Spleen (tissue), 7 donors: ENCODE measurements around the gene ERBB4.

Experiments
- POLR2A ChIP-seq, 3 donors: fragments of 450-650 bp; IDR thresholded peaks; one replicate each; pipeline ENCODE4 v1.5.1; 2017; ENCODE audit warnings: antibody characterized with exemption in 3 of 3, mild to moderate bottlenecking in 1 of 3
- POLR2AphosphoS5 ChIP-seq, 3 donors: sonication (generic); formaldehyde crosslinking; IDR thresholded peaks; one replicate each; pipeline ENCODE4 v1.5.1; 2017; ENCODE audit warnings: antibody characterized with exemption in 3 of 3
- TF ChIP-seq, protein P1 (sequence below), 11 experiments: fragments of 200-600 bp in 7 of 11; fragments of 450-650 bp in 4 of 11; sonication (generic) in 4 of 11; IDR thresholded peaks in 8 of 11; conservative IDR thresholded peaks in 3 of 11; 1 replicate in 7 of 11; 2 replicates in 4 of 11; pipeline versions ENCODE4 v1.4.0 to v1.8.0; 2016 to 2021; ENCODE audit warnings: antibody characterized with exemption in 11 of 11, inconsistent platforms in 4 of 11, mild to moderate bottlenecking in 1 of 11
- donor health status: DM: no; HTN: no; CAD: no; lungs with moderate emphysema.
- donor health status: DM: no; HTN: no; CAD: no.
- donor health status: DM: no; HTN: no; CAD: no.

DNA sequence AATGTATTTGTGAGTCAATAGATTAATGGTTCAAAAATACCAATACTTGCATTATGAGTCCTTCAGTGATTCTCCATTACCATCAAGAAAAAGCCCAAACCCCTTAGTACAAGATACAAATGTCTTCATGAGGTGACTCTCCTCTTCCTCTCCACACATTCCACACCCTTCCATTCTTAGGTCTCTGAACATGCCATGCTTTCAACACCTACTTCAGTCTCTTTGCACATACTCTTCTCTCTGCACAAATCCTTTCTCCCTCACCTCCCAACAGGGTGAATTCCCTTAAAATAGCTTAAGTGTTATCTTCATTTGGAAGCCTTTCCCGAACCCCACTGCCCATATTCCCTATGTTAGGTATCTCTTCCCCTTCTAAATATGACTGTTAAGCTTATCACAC, 131.9 kb downstream of the ERBB4 start:
- TF ChIP-seq, protein P1, sequence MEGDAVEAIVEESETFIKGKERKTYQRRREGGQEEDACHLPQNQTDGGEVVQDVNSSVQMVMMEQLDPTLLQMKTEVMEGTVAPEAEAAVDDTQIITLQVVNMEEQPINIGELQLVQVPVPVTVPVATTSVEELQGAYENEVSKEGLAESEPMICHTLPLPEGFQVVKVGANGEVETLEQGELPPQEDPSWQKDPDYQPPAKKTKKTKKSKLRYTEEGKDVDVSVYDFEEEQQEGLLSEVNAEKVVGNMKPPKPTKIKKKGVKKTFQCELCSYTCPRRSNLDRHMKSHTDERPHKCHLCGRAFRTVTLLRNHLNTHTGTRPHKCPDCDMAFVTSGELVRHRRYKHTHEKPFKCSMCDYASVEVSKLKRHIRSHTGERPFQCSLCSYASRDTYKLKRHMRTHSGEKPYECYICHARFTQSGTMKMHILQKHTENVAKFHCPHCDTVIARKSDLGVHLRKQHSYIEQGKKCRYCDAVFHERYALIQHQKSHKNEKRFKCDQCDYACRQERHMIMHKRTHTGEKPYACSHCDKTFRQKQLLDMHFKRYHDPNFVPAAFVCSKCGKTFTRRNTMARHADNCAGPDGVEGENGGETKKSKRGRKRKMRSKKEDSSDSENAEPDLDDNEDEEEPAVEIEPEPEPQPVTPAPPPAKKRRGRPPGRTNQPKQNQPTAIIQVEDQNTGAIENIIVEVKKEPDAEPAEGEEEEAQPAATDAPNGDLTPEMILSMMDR (IDR thresholded peaks at IDR 0.05 in 8 of 11, conservative IDR thresholded peaks at IDR 0.05 in 3 of 11): no peak
- TF ChIP-seq POLR2A (IDR thresholded peaks at IDR 0.05) (no peak), POLR2AphosphoS5 (IDR thresholded peaks at IDR 0.05) (no peak)
